Transverse colon (tissue), 4 donors: ENCODE results near the gene P2RY13. TPM values are rescaled to one million over a fixed set of nuclear protein-coding genes. Genes with fewer than 3 reads are reported as not detected.

Source experiments
- DNase-seq: peaks from one replicate; pipeline ENCODE4 v3.0.0-alpha.2; 2019
- H3K27ac ChIP-seq, 4 donors: fragments of 200-600 bp; sonication (generic); 2 replicates each; pipeline ENCODE4 v1.5.1; 2016 to 2018; ENCODE audit warnings: inconsistent platforms in 4 of 4
- H3K27me3 ChIP-seq: fragments of 200-600 bp; sonication (generic); 2 replicates; pipeline ENCODE4 v1.5.1; 2017; ENCODE audit warnings: inconsistent platforms
- H3K36me3 ChIP-seq, 4 donors: fragments of 200-600 bp; sonication (generic); 2 replicates each; pipeline ENCODE4 v1.5.1; 2017 to 2019; ENCODE audit warnings: inconsistent platforms in 4 of 4
- H3K4me1 ChIP-seq, 4 donors: fragments of 200-600 bp; sonication (generic); 2 replicates each; pipeline ENCODE4 v1.5.1; 2017 to 2020; ENCODE audit warnings: inconsistent platforms in 4 of 4
- H3K4me3 ChIP-seq, 4 donors: fragments of 200-600 bp; sonication (generic); 1 replicate in 1 of 4; 2 replicates in 3 of 4; pipeline versions ENCODE4 v1.5.1 to v1.6.1; 2017 to 2019; ENCODE audit warnings: inconsistent platforms in 4 of 4
- H3K9me3 ChIP-seq, 2 donors: fragments of 200-600 bp; sonication (generic); 2 replicates each; pipeline ENCODE4 v1.5.1; 2017 to 2019; ENCODE audit warnings: inconsistent platforms in 2 of 2
- EP300 ChIP-seq: sonication (generic); formaldehyde crosslinking; IDR thresholded peaks from one replicate; pipeline ENCODE4 v1.6.1; 2017; ENCODE audit warnings: antibody characterized with exemption, low read depth
- POLR2A ChIP-seq: fragments of 450-650 bp; IDR thresholded peaks from one replicate; pipeline ENCODE4 v1.6.1; 2016; ENCODE audit warnings: antibody characterized with exemption, mild to moderate bottlenecking, moderate library complexity
- POLR2AphosphoS5 ChIP-seq, 3 donors: sonication (generic); formaldehyde crosslinking; IDR thresholded peaks; one replicate each; pipeline ENCODE4 v1.6.1; 2016; ENCODE audit warnings: antibody characterized with exemption in 3 of 3
- WGBS, 2 donors: methylation state at CpG; one replicate each; pipeline ENCODE4 v1.1.5; 2018; ENCODE audit warnings: low coverage in 1 of 2; 5-methylcytosine and 5-hydroxymethylcytosine counted together
- in situ Hi-C, 4 donors: fragments of 200-750 bp; cut with MboI; loops; one replicate each; pipeline versions ENCODE4 v1.15.0 to v1.15.1; 2017; ENCODE audit warnings: low sequenced_read_pairs in 3 of 4, low pct_ligation_motif_present in 1 of 4, low pct_unique_long_range_greater_than_20kb in 1 of 4
- intact Hi-C: fragments of 100-400 bp; cut with DNase I; formaldehyde crosslinking; loops from one replicate; pipeline ENCODE4 v1.15.1; 2023; ENCODE audit warnings: low total_unique reads
- total RNA-seq, 4 donors: library from RNA; depleted of rRNA; stranded (reverse); fragments of >200 nt; gene quantifications; one replicate each; pipeline ENCODE4 v1.1.0, GENCODE V29; 2016
- TF ChIP-seq, protein P1 (sequence below), 5 experiments: fragments of 200-600 bp in 3 of 5; fragments of 450-650 bp in 2 of 5; sonication (generic) in 3 of 5; IDR thresholded peaks; 1 replicate in 2 of 5; 2 replicates in 3 of 5; pipeline ENCODE4 v1.5.1; 2016 to 2017; ENCODE audit warnings: antibody characterized with exemption in 5 of 5, inconsistent platforms in 3 of 5, mild to moderate bottlenecking in 2 of 5, moderate library complexity in 1 of 5

Gene P2RY13
- total RNA-seq, 4 donors from 2014 or later = 0.40 to 1.4 (median 0.41) TPM; not detected in 1

DNA sequence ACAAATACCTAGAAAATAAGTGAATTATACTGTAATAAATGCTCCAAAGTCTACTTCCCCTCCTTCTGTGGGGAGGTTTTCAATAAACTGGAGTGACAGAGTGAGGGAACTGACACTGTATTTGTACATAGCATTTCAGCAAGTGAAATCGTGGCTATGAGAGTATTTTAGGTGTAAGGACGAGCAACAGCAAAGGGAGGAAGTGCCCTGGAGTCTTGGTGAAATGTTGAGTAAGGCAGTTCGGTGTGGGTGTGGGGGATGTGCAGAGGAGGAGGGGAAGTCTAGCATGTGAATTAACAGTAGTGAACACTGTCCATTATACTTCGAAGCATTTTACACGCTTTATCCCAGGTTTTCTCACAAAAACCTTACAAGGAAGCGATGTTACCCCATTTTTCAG, 18.1 kb upstream of the P2RY13 start:
- in situ Hi-C loops = no loop called here
- H3K9me3 ChIP-seq = no peaks in the 10 kb centered on the region
- H3K36me3 ChIP-seq = no peaks in the 10 kb centered on the region
- no peak overlapping the region for H3K4me3 ChIP-seq
- WGBS, 2 donors = 74 to 81% methylated on average over 6 of the region's 6 CpGs
- TF ChIP-seq POLR2A (no peak), EP300 (no peak), POLR2AphosphoS5 (IDR thresholded peaks at IDR 0.05) (no peak)
- TF ChIP-seq, protein P1, sequence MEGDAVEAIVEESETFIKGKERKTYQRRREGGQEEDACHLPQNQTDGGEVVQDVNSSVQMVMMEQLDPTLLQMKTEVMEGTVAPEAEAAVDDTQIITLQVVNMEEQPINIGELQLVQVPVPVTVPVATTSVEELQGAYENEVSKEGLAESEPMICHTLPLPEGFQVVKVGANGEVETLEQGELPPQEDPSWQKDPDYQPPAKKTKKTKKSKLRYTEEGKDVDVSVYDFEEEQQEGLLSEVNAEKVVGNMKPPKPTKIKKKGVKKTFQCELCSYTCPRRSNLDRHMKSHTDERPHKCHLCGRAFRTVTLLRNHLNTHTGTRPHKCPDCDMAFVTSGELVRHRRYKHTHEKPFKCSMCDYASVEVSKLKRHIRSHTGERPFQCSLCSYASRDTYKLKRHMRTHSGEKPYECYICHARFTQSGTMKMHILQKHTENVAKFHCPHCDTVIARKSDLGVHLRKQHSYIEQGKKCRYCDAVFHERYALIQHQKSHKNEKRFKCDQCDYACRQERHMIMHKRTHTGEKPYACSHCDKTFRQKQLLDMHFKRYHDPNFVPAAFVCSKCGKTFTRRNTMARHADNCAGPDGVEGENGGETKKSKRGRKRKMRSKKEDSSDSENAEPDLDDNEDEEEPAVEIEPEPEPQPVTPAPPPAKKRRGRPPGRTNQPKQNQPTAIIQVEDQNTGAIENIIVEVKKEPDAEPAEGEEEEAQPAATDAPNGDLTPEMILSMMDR (IDR thresholded peaks at IDR 0.05) = no peak
- intact Hi-C loops = no loop called here
- peaks cover 0 to 8% (median 0%) of the 10 kb centered on the region in 4 donors for H3K4me1 ChIP-seq
- DNase-seq = peak; percentile 23
- no peak overlapping the region for H3K27ac ChIP-seq
- no peaks in the 10 kb centered on the region for H3K27me3 ChIP-seq

DNA sequence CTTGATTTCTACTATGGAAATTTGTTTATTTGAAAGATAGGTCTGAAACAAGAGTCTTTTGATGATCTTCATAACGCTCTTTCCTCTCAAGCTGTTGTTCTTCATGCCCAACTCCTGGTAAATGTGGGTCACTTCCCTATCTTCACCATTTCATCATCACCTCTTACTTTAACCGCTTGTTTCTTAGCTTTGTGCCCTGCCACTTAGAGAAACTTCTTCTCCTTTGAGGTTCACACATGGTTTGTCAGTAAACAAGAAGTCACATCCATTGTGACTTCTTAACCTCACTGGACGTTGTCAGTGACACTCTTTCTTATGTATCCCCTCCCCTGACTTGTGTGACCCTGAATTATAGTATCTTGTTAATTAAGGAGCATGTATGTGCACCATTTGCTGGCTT, 16.9 kb upstream of the P2RY13 start:
- no peak overlapping the region for H3K4me3 ChIP-seq
- in situ Hi-C loops = no loop called here
- 67 to 78% methylated on average over 3 of the region's 3 CpGs for WGBS, 2 donors
- H3K9me3 ChIP-seq = no peaks in the 10 kb centered on the region
- no peak for DNase-seq
- H3K27me3 ChIP-seq = no peaks in the 10 kb centered on the region
- TF ChIP-seq, protein P1 (IDR thresholded peaks at IDR 0.05) = no peak
- TF ChIP-seq POLR2AphosphoS5 (IDR thresholded peaks at IDR 0.05) (no peak), POLR2A (no peak), EP300 (no peak)
- H3K27ac ChIP-seq = peak overlapping the region in 3 of 4 donors; percentile 36 to 65 (median 63)
- peaks cover 0 to 8% (median 0%) of the 10 kb centered on the region in 4 donors for H3K4me1 ChIP-seq
- no peaks in the 10 kb centered on the region for H3K36me3 ChIP-seq
- intact Hi-C loops = no loop called here

GRCh38 chr3:151345859-151346258, 16.5 kb upstream of the P2RY13 start:
- Histone ChIP-seq H3K9me3 (no peaks in the 10 kb centered on the region), H3K36me3 (no peaks in the 10 kb centered on the region), H3K27me3 (no peaks in the 10 kb centered on the region), H3K4me1 (peaks cover 0 to 8% (median 0%) of the 10 kb centered on the region in 4 donors), H3K27ac (peak overlapping the region; percentile 34 to 65 (median 50)), H3K4me3 (no peak overlapping the region)
- peak; percentile 9 for DNase-seq
- in situ Hi-C loops (no loop called here), intact Hi-C loops (no loop called here)
- TF ChIP-seq EP300 (no peak), POLR2A (no peak), POLR2AphosphoS5 (IDR thresholded peaks at IDR 0.05) (no peak)
- WGBS, 2 donors = 20 to 39% methylated on average over 2 of the region's 2 CpGs

- intact Hi-C loops = no loop called here
- no peak for DNase-seq
- in situ Hi-C loops = no loop called here
- Histone ChIP-seq H3K27me3 (no peaks in the 10 kb centered on the region), H3K9me3 (no peaks in the 10 kb centered on the region), H3K4me3 (no peak overlapping the region), H3K27ac (no peak overlapping the region), H3K4me1 (peaks cover 0 to 6% (median 0%) of the 10 kb centered on the region in 4 donors), H3K36me3 (no peaks in the 10 kb centered on the region)
- WGBS, 2 donors = 88 to 91% methylated on average over 1 to 2 of the region's 2 CpGs
- no peak for TF ChIP-seq EP300
- TF ChIP-seq, protein P1 (IDR thresholded peaks at IDR 0.05) = no peak
- no peak for TF ChIP-seq POLR2A
- no peak for TF ChIP-seq POLR2AphosphoS5 (IDR thresholded peaks at IDR 0.05)
These were observed 2.3 kb upstream of the P2RY13 start for GRCh38 chr3:151331696-151332095.

DNA sequence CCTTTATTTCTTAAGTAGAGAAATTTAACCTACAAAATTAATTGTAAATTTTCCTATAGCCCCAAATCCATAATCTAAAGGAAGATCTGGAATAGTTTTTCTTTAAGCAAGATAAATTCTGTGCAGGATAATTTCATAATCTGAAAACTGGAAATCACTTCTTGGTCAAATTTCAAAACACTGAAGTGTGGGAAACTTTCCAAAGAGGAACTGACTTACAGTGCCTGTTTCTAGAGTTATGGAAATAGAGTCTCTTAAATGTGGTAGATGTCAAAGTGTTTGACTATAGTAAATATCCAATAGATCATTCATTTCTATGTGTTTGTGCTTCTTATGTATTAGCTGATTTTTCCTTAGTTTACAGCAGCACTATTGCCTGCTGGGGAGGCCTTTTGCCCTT, 1.6 kb upstream of the P2RY13 start:
- no peaks in the 10 kb centered on the region for H3K27me3 ChIP-seq
- in situ Hi-C loops = no loop called here

More for the DNA sequence above, 1.6 kb upstream of the P2RY13 start:
- no peaks in the 10 kb centered on the region for H3K36me3 ChIP-seq
- no peak for DNase-seq
- no peaks in the 10 kb centered on the region for H3K9me3 ChIP-seq
- peaks cover 0 to 6% (median 0%) of the 10 kb centered on the region in 4 donors for H3K4me1 ChIP-seq
- TF ChIP-seq EP300 (no peak), POLR2A (no peak), POLR2AphosphoS5 (IDR thresholded peaks at IDR 0.05) (no peak)
- TF ChIP-seq, protein P1 (IDR thresholded peaks at IDR 0.05) = no peak
- no peak overlapping the region for H3K27ac ChIP-seq
- no peak overlapping the region for H3K4me3 ChIP-seq
- intact Hi-C loops = no loop called here
